ENCODE measurements around the gene SLC22A31.
A peak's percentile ranks its signal among the peaks of the same experiment; 100 is the strongest.
"Not testable (repeated sequence)": the region's sequence is repeated elsewhere in the genome, so short reads cannot be mapped to it uniquely, and the experiment has no call there.

Gene SLC22A31

DNA sequence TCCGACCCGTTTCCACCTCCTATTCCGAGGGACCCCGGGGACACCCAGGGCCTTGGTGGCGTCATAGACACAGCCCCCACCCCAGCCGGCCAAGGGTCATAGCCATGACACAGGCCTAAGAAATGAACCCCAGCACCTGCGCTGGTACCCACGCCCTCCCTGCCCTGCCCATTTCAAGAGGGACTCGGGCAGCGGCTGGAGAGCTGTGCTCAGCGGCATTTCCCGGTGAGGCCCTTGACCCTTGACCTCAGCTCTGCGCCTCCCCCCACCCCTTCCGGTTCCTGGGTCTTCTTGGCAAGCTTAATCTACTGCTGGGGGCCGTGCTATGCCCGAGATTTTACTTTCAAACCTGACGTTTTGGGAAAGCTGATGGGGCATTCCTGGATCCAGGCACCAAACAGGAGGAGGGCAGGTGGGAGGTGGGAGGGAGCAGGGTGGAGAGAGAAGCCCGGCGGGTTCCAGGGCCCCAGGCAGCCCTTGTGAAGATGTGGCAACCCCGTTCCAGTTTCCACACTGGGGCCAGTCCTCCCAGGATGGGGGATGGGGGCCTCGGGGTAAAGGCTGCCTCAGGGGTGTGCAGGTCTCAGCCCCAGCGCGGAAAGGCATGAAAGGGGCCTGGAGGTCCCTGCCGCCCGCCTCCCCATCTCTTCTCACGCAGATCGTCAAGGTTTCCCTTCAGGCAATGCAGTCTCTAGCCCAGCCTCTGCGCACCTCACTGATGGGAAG lies at the start of gene SLC22A31:
Gene SLC22A31, minus strand, starts transcription at position 414 of the 726 bp plus-strand sequence. Its CDS starts 36 bp downstream, at position 378.
- DNase-seq (ENCODE audit: low read depth, low spot score) = no peak

DNA sequence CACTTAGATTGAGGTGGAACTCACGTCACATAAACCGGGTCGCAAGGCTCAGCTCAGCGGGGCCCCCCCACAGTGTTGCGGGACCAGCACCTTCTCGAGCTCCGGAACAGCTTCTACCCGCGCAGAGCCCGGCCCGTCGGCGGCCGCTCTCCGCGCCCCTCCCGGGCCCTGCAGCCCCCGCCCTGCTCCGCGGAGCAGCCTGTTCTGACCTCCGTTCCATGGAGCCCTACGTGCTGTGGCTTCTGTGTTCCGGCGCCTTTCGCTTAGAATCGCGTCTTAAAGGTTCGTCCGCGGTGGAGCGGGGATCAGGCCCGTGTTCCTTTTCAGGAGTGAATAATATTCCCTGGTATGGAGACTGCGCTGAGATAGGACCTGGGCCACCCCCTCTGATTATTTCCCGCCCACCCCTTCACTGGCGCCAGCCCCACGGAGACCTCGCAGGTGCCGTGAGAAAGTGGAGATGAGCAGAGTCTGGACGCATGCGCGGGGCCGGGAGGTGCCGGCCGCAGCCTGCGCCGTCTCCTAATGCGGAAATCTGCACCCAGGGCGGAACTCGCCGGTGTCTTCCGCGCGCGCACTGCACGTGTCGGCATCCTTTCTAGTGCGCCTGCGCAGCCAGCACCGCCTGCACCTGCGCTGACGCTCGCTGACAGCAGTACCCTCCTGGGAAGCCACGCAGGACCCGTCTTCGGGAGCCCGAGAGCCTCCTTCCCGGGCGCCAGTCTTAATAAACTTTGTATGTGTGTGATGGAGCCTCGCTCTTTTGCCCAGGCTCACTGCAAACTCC lies 48.1 kb upstream of the SLC22A31 start:
- DNase-seq (ENCODE audit: low read depth, low spot score) = no peak

DNA sequence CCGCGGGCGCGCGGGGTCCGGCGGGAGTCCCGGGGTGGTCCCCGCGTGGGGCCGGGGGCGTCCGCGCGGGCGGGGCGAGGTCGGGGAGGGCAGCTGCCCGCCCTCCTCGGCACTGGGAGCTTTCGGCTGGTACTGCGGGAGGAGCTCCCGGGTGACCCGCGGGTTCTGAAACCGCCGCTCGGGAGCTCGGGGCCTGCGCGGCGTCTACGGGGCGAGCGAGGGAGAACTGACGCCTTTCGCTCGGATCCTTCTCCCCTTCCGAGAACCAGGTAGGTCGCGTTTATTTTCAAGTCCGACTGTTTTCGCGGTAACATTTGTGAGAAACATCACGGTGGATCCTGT lies 47.4 kb upstream of the SLC22A31 start:
- DNase-seq (ENCODE audit: low read depth, low spot score) = not testable (repeated sequence)

DNA sequence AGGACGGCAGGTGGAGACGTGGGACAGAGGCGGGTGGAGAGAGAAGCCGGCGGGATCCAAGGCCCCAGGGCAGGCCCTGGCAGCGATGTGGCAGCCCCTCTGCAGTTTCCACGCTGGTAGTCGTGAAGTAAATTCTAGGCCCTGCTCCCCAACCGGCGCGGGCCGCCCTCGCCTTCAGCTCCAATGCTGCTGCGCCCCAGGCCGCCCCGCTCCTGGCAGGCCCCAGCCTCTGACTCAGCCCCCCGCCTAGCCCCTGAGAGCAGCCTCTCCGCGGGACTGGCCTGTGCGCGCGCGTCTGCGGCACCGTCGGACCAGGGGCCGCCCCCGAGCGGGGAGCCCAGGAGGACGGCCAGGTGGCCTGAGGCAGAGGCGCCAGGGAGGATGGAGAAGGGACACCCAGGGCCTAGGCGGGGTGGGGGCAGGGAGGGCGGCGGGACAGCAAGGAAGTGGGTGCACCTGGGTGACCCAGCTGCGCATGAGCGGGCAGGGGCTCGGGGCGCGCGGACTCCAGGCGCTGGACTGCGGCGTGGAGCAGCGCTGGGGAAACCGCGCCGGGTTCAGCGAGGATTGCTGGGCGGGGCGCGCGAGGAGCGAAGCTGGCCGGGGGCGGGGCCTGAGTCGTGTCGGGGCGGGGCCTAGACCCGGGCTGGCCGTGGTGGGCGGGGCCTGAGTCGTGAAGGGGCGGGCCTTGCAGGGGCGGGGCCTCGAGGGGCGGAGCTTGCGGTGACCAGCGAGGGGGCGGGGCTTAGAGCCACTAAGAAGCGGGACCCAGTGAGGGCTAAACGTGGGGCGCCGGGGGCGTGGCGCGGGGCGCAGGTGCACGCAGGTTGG lies 46.8 kb upstream of the SLC22A31 start:
- peak; percentile 92 for DNase-seq (ENCODE audit: low read depth, low spot score)

DNA sequence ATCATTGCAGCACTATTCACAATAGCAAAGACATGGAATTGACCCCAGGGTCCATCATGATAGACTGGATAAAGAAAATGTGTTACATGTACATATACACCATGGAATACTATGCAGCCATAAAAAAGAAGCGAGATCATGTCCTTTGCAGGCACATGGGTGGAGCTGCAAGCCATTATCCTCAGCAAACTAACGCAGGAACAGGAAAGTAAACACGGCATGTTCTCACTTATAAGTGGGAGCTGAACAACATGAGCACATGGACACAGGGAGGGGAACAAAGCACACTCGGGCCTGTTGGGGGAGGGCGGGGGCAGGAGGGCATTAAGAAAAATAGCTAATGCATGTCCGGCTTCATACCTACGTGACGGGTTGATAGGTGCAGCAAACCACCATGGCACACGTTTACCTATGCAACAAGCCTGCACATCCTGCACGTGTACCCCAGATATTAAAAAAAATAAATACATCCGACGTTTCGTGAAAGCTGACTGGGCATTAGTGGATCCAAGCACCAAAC lies 46.1 kb upstream of the SLC22A31 start:
- DNase-seq (ENCODE audit: low read depth, low spot score) = no peak

DNA sequence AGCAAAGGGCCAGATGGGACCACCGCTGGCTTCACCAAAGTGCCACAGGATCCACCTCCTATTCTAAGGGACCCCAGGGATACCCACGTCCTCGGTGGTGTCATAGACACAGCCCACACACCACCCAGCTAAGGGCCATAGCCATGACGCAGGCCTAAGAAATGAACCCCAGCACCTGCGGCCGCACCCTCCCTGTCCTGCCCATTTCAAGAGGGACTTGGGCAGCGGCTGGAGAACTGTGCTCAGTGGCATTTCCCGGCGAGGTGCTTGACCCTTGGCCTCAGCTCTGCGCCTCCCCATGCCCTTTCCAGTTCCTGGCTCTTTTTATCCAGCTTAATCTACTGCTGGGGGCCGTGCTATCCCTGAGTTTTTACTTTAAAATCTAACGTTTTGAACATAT lies 44.4 kb upstream of the SLC22A31 start:
- DNase-seq (ENCODE audit: low read depth, low spot score) = no peak

DNA sequence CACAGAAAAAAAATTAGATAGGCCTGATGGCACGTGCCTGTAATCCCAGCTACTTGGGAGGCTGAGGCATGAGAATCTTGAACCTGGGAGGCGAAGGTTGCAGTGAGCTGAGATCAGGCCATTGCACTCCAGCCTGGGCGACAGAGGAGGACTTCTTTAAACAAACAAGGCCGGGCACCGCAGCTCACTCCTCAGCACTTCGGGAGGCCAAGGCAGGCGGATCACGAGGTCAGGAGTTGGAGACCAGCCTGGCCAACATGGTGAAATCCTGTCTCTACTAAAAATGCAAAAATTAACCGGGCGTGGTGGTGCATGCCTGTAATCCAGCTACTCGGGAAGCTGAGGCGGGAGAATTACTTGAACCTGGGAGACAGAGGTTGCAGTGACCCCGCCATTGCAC lies 43.9 kb upstream of the SLC22A31 start:
- DNase-seq (ENCODE audit: low read depth, low spot score) = not testable (repeated sequence)

DNA sequence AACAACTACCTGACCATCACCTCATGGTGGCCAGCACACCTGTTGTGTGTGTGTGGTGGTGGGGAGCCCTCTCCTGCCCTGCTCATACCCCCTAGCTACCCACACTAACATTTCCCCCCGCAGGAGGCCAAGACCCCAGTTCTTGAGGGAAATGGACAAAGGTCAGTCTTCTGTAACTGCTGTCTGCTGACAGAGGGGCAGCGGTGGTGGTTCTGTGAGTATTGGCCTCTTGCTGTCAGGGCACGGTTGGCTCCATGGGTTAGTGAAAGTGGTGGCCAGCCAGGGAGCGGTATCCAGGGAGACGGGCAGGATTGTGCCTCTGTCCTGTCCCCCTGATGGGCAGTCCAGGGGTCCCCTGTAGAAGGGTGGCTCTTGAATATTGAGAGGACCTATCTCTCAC lies 43.3 kb upstream of the SLC22A31 start:
- DNase-seq (ENCODE audit: low read depth, low spot score) = no peak

DNA sequence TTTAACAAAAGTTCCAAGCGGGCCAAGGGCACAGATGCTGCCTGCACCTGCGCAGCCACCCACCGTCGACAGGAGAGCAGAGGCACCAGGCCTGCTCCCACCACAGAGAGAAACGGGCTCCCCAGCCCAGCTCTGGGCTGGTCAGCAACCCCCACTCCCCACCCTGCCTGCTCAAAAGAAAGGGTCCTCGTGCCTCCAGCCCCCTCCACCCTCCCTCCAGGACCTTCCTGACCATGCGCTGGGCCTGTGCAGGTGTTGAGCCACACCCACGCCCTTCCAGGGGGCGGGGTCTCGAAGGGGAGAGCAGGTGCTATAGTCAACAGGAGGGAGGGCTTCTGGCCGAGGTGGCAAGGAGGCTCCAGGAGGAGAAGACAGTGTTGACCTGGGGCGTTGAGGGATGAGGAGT lies 42.5 kb upstream of the SLC22A31 start:
- DNase-seq (ENCODE audit: low read depth, low spot score) = no peak

DNA sequence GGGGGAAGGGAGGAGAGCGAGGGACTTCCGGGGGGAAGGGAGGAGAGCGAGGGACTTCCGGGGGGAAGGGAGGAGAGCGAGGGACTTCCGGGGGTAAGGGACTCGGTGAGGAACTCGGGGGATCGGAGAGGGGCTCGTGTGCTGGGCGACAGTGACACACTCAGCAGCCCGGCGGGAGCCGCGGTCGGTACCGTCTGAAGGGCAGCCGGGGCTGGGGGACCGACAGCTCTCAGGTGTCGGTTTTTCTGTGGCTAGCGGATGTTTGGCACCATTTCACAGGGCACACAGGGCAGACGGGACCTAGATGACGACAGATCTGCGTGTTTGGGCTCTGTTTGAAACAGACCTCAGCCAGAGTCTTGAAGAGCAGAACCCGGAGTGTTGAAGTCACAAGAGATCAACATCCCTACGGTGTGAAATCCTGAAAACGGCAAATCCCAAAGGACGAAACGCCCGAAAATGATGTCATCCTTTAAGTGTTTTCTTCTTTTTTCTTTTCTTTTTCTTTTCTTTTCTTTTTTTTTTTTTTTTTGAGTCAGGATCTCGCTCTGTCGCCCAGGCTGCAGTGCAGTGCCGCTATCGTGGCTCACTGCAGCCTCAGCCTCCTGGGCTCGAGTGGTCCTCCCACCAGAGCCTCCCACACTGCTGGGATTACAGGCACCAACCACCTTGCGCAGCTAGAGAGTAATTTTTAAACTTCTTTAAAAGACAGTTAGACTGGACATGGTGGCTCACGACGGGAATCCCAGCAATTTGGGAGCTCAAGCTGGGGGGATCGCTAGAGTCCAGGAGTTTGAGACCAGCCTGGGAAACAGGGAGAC lies 41.1 kb upstream of the SLC22A31 start:
- peak; percentile 86 for DNase-seq (ENCODE audit: low read depth, low spot score)

DNA sequence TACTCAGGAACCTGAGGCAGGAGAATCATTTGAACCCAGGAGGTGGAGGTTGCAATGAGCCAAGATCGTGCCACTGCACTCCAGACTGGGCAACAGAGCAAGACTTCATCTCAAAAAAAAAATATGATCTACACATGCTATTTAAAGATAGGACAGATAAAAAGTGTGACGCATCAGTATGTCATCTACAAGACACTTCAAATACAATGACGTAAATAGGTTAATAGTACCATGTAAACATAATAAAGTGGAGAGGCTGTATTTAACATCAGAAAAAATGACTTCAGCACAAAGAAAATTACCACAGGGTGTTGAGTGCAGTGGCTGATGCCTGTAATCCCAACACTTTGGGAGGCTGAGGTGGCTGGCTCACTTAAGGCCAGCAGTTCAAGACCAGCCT lies 37.4 kb upstream of the SLC22A31 start:
- no peak for DNase-seq (ENCODE audit: low read depth, low spot score)

DNA sequence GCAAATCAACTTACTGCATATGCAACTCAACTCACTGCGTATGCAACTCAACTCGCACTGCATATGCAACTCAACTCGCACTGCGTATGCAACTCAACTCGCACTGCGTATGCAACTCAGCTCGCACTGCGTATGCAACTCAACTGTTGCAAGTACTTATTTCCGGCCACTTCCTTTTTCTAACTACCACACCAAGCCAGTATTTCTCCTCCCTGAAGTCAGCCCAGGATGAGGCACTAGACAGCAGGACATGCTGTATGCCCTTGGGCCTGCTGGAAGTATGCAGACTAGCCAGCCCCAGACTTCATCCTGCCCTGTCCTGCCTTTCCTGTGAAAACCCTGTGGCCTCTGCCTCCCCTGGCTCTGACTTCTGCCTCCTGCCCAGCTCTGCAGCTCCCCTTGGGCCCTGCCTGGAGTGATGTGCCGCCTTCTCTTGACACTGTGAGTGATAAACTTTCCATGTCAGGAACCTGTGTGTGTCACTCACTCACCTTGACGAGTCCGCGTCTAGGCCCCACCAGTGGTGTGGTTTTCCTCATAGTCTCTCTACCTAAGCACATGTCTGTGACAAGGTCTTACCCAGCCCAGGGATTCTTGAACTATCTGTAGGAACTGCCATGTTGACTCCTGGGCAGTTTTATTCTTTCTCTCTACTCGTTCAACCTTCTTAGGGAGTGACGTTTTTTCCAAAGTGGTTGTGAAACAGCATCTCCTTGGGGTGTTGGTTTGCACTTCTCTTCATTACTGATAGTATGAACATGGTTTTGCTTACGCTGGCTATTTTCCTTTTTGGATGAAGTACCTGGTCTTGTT lies 33.5 kb upstream of the SLC22A31 start:
- no peak for DNase-seq (ENCODE audit: low read depth, low spot score)

DNA sequence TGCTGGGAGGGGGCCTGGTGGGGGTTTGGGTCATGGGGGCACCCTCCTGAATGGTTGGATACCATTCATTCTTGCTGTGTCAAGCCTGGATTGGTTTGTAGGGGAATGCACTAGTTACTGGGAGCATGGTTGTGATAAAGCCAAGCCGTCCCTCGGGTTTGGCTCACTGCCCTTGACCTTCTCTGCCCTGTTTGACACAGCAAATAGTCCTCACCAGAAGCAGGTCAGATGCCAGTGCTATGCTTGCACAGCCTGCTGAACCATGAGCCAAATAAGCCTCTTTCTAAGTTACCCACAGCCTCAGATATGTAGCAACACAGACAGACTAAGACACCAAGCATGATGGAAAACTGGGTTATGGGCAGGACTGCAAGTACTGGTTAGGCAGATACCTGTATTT lies 31.8 kb upstream of the SLC22A31 start:
- DNase-seq (ENCODE audit: low read depth, low spot score) = no peak

DNA sequence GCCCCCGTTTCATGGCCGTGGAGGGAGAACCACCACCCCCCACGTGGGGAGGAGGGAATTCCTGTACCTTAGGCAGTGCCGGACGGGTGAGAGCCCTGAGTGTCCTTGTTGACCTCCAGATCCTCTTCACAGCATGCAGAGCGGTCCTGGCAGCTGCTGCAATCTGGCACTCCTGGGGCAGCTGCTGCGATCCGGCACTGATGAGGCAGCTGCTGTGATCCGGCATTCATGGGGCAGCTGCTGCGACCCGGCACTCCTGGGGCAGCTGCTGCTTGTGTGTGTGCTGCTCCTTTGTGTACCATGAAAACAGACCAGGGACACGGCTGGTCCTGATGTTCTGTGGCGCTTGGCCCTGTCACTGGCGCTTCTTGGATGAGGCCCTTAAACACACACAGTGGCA lies 29.9 kb upstream of the SLC22A31 start:
- no peak for DNase-seq (ENCODE audit: low read depth, low spot score)

DNA sequence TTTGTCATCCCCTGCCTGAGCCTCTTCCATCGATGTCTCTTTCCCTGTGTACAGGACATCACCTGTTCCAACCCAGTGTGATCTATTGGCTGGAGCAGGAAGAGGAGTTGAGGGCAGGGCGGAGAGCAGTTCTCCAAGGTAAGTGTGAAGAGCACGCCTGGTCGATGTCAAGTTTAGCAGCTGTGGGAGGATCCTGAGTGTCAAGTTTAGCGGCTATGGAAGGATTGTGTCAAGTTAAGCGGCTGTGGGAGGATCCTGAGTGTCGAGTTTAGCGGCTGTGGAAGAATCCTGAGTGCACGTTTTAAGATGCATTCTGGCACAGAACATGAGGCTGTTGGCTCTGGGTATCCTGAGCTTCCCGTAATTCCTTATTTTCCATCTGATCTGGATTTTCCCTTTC lies 24.3 kb upstream of the SLC22A31 start:
- DNase-seq (ENCODE audit: low read depth, low spot score) = no peak

DNA sequence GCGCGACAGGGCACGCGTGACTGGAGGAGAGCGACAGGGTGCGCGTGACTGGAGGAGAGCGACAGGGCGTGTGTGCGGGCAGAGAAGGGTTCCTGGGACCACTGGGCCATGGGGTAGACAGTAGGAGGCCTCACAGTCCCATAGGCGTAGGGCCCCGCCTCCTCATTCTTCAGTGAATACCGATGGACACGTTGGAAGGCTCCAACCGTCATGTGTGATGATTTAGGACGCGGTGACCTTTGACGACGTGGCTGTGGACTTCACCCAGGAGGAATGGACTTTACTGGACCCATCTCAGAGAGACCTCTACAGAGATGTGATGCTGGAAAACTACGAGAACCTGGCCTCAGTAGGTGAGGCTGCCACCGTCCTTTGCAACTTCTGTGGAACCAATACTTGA lies 22.6 kb upstream of the SLC22A31 start:
- DNase-seq (ENCODE audit: low read depth, low spot score) = no peak

DNA sequence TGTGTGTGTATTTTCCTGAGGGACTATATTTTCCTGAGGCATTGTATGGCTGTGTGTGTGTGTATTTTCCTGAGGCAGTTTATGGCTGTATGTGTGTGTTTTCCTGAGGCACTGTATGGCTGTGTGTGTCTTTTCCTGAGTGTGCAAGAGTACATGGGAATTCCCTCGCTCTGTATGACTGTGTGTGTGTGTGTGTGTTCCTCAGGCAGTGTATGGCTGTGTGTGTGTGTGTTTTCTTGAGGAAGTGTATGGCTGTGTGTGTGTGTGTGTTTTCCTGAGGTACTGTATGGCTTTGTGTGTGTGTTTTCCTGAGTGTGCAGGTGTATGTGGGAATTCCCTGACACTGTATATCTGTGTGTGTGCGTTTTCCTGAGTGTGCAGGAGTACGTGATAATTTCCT lies 21.3 kb upstream of the SLC22A31 start:
- no peak for DNase-seq (ENCODE audit: low read depth, low spot score)

DNA sequence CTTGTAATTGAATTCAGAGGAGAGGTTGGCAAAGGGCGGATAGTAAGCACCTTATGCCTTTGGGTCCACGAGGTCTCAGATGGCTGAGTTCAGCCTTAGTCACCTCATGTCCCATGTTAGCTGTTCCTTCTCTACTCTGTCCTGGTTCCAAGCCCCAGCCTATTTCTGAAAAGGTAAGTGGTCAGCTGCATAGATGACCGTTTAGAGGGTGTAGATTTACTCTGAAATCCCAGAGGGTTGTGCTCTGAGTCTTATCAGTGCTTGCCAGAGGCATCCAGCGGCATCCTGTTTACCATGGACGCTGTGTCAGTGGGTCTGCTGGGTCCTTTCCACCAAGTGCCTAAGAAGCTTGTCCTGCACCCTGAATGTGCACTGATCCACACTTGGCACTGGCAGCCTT lies 19.0 kb upstream of the SLC22A31 start:
- DNase-seq (ENCODE audit: low read depth, low spot score) = no peak

DNA sequence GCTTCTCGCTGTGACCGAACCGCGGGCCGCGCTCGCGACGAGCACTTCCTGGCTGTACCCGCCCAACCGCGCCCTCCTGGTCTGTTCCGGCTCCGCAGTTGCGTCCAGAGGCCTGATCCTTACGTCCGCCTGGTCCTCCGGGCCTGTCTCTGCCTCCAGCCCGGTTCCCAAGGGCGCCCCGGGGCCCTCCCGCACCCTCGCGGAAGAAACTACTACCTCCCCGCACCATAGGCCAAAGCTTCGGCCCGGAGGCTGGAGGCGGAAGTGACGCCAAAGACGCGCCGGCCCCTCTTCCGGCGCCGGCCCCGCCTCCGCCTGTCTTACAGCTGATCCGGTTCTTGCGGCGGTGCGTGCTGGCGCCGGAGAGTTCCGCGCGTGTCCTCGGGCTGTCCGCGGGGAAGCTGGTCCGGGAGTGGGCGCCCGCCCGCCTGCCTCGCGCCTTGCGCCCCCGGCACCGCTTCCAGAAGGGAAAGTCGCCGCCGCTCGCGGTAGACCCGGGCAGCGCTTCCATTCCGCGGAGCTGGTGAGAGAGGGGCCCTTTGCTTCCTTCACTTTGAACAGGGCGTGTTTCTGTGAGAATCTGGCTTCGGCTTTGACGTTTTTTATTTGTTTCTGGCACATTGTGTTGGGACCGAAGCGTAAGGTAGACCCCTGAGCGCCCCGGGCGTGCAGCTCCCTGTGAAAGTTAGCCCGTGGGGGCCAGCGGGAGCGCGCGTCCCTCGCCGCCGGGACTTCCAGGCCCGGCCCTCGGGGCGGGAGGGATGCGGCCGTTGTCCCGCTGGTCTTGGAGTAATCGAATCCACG lies 17.3 kb upstream of the SLC22A31 start, which contains the start of gene ZNF778:
Gene ZNF778, plus strand, starts transcription at position 316 of the 804 bp plus-strand sequence. CDS start 3,425 bp downstream, outside the sequence.
- DNase-seq (ENCODE audit: low read depth, low spot score) = peak; percentile 93

DNA sequence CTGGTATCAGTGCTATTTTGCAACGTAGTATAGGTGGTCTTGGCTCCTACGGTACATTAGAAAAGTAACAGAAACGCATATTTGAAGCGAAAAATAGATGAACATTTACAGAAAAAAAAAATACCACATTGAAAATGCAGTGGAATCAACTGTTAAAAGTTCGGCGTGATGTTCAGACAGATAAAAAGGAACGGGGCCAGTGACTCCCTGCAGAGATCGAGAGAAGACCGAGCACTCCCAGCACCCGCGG lies 16.7 kb upstream of the SLC22A31 start:
- DNase-seq (ENCODE audit: low read depth, low spot score) = no peak

Measured in astrocyte of the hippocampus (primary cell).